SK-N-MC (cell line): ENCODE data around the gene KCNQ1OT1.

Experiments
- FOXP2 ChIP-seq: optimal IDR thresholded peaks from 2 replicates; pipeline ENCODE3; 2011; ENCODE audit warnings: mild to moderate bottlenecking, moderate library complexity; ENCODE audit not compliant: insufficient read depth; ENCODE audit errors: extremely low read length, control extremely low read depth
- POLR2AphosphoS5 ChIP-seq: IDR thresholded peaks from 2 replicates; pipeline ENCODE4 v1.6.1; 2012; ENCODE audit warnings: mild to moderate bottlenecking, low read depth, low read length, borderline replicate concordance

DNA sequence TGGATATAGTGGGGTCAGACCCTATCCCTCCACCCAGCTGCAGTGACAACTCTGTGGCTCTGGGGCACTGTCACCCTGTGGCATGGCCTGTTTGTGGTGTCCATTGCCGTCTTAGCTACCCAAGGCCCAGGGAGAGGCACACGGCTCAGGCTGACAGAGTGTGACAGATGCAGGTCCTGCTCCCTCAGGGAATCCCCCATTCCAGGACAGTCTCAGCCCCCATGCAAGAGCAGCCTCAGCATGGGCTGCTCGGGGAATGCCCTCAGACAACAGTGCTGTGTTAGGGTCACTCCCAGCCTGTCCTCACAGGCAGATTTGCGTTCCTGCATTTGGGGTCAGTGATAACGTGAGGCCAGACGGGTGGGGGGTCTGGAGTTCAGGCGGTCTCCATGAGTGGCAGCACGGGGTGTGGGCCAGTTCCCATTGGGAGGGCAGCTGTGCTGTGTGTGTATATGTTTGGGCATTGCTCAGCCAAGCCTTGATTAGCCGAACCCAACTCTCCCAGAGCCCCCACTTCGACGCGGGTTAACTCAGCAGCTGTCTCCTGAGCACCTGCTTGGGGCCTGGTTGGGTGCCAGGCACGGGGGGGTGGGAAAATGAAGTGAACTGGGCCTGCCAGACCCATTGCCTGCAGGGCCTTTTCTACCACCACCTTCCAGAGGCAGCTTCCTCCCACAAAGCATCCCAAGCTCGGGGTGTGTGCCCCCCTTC, 5.3 kb upstream of the KCNQ1OT1 start:
- no peak for TF ChIP-seq POLR2AphosphoS5
- no peak for TF ChIP-seq FOXP2
